Activated naive CD8-positive, alpha-beta T cell (primary cell): Measurements from ENCODE around the gene MPI.
"Not testable (repeated sequence)": the region's sequence is repeated elsewhere in the genome, so short reads cannot be mapped to it uniquely, and the experiment has no call there.

Experiments
- H3K27ac Mint-ChIP-seq: one replicate; pipeline ENCODE4 v1.8.0; 2021; ENCODE audit warnings: mixed read lengths
- H3K27me3 Mint-ChIP-seq: one replicate; pipeline ENCODE4 v1.8.0; 2021; ENCODE audit warnings: mixed read lengths
- H3K36me3 Mint-ChIP-seq: one replicate; pipeline ENCODE4 v1.8.0; 2021; ENCODE audit warnings: mixed read lengths
- H3K4me1 Mint-ChIP-seq: one replicate; pipeline ENCODE4 v1.8.0; 2021; ENCODE audit warnings: low read depth, mixed read lengths
- H3K4me3 Mint-ChIP-seq: one replicate; pipeline ENCODE4 v1.8.0; 2021; ENCODE audit warnings: mild to moderate bottlenecking, mixed read lengths
- H3K9me3 Mint-ChIP-seq: one replicate; pipeline ENCODE4 v1.8.0; 2021; ENCODE audit warnings: low read depth, mixed read lengths

The MPI gene

DNA sequence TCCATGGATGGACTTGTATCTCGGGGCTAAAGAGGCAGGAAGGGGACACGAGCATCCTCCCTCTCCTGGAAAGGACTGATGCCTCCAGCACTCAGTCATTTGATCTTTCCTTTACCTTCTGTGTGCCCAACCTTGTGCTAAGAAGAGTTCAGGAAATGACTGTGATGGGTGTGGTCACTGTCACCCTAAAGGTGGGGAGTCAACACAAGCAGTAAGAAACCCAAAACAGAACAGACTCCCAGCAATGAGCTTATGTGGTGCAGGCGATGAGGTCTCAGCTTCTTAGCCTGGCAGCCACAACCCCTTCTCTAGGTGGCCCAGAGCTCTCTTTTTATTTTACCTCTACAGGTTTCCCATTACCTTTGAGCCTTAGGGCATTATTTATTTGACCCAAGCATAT is 3.8 kb downstream of the MPI start:
- H3K27me3 Mint-ChIP-seq: no peaks in the 10 kb centered on the region
- peaks cover 5% of the 10 kb centered on the region for H3K36me3 Mint-ChIP-seq
- peak overlapping the region; percentile 67 for H3K4me3 Mint-ChIP-seq
- peaks cover 46% of the 10 kb centered on the region for H3K4me1 Mint-ChIP-seq
- H3K27ac Mint-ChIP-seq: peak overlapping the region; percentile 86
- no peaks in the 10 kb centered on the region for H3K9me3 Mint-ChIP-seq

DNA sequence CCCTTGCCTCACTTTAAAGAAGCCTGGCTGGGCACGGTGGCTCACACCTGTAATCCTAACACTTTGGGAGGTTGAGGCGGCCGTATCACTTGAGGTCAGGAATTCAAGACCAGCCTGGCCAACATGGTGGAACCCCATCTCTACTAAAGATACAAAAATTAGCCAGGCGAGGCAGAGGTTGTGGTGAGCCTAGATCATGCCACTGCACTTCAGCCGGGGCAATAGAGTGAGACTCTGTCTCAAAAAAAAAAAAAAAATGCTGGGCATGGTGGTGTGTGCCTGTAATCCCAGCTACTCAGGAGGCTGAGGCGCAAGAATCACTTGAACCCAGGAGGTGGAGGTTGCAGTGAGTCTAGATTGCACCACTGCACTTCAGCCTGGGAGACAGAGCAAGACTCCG is 4.5 kb downstream of the MPI start:
- not testable (repeated sequence) for H3K4me3 Mint-ChIP-seq, H3K27me3 Mint-ChIP-seq, H3K36me3 Mint-ChIP-seq, H3K9me3 Mint-ChIP-seq, H3K27ac Mint-ChIP-seq
- H3K4me1 Mint-ChIP-seq: peaks cover 39% of the 10 kb centered on the region

DNA sequence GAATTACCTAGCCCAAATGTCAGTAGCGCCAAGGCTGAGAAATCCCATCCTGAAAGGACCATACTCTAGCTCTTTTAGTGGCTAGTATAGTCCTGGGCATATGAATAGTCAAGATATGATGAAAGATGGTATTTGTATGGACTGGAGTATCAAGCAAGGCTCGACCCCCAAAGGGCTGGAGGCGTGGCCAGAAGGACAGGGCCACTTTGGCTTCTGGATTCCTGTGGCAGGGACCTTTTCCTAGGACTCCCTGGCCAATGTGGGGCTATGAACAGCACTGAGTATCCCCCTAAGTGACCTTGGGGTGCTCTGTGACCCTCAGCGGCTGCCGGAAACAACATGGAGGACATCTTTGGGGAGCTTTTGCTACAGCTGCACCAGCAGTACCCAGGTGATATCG is 6.0 kb downstream of the MPI start:
- no peaks in the 10 kb centered on the region for H3K9me3 Mint-ChIP-seq
- H3K27ac Mint-ChIP-seq: no peak overlapping the region
- H3K36me3 Mint-ChIP-seq: peaks cover 7% of the 10 kb centered on the region
- no peaks in the 10 kb centered on the region for H3K27me3 Mint-ChIP-seq
- peaks cover 30% of the 10 kb centered on the region for H3K4me1 Mint-ChIP-seq
- H3K4me3 Mint-ChIP-seq: no peak overlapping the region

DNA sequence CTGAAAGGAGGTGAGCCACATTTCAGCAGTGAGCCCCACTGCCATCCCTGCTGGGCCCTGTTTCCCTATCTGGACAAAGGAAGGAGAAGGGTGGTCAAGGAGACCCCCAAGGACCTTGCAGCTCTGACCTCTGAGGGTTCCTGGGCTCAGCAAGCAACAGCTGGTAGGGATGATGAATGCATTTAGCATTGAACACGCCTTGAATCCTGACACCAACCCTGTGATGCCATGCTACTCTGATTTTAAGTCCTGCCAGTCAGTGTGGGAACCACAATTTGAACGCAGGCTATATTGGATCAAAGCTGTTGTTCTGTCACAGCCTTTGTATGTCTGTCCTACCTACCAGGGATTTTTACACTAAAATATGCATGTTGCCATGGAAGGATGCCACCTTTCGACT is 6.5 kb downstream of the MPI start:
- no peaks in the 10 kb centered on the region for H3K27me3 Mint-ChIP-seq
- peaks cover 27% of the 10 kb centered on the region for H3K4me1 Mint-ChIP-seq
- H3K9me3 Mint-ChIP-seq: no peaks in the 10 kb centered on the region
- peaks cover 7% of the 10 kb centered on the region for H3K36me3 Mint-ChIP-seq
- H3K27ac Mint-ChIP-seq: no peak overlapping the region
- H3K4me3 Mint-ChIP-seq: no peak overlapping the region

DNA sequence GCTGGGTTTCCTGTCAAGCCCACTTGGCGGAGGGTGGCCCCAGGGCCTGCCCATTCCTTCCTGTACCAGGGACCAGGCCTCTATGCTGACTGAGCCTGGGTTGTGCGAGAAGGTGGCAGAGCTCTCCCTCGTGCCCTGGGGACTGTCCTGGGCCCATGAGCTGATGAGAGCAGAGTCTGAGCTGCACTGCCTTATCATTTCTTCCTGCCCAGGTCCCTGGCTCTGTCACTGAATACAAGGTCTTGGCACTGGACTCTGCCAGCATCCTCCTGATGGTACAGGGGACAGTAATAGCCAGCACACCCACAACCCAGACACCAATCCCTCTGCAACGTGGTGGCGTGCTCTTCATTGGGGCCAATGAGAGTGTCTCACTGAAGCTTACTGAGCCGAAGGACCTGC is 7.5 kb downstream of the MPI start:
- Mint-ChIP-seq H3K9me3 (no peaks in the 10 kb centered on the region), H3K4me3 (no peak overlapping the region), H3K27me3 (no peaks in the 10 kb centered on the region), H3K4me1 (peaks cover 30% of the 10 kb centered on the region), H3K27ac (no peak overlapping the region), H3K36me3 (peaks cover 7% of the 10 kb centered on the region)

DNA sequence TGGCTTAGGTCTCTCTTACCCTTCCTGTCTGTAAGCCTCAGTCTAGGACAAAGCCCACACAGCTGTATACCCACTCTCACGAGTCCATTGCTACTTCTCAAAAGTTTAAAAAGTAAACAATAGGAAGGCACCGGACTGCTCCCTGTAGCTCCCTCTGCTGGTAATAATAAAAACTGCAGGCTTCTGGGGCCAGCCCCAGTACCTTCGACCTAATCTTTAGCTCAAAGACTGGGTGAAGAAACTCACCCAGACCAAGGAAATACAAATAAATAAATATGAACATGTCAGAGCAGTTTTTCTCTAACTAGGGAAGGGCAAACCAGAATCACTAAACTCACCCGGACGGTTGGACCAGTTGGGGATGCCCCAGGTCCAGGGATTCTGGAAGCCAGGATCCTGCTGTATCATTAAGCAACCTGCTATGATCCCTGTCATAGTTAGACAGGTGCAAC is 11.8 kb downstream of the MPI start:
- no peaks in the 10 kb centered on the region for H3K27me3 Mint-ChIP-seq
- H3K27ac Mint-ChIP-seq: no peak overlapping the region
- no peaks in the 10 kb centered on the region for H3K9me3 Mint-ChIP-seq
- H3K36me3 Mint-ChIP-seq: peaks cover 3% of the 10 kb centered on the region
- no peak overlapping the region for H3K4me3 Mint-ChIP-seq
- H3K4me1 Mint-ChIP-seq: peaks cover 30% of the 10 kb centered on the region

DNA sequence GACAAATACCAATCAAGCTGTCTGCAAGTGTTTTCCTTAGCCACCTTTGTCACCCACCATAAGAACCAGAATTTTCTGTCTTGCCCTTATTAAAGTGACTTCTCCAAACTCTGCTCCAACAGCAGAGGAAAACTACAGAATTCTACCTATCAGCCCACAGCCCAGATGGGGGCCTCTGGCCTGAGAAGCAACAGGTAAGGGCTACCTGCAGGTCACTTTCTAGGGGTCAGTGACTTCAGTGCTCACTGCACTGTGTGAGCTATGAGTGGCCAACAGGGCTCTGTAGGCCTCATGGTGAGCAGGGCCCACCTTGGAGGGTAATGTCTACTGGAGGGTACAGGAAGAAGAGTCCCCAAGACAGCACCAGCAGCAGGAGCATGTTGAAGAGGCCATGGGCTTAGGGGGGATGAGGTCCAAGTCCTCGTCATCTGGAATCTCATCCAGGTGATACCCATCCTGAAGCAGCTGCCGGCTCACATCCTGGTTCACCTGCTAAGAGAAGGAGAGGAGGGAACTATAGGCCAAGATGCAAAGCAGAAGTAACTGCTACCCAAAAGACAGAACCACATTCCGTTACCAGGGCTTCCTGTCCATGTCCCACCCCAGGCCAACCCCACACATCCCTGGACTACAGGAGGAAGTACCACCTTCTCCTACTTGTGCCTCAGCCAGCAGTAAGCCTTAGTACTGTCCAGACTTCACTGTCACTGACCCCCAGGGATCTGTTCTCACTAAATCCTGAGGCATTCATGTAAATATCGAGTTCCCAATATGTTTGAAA is 12.6 kb downstream of the MPI start:
- H3K4me1 Mint-ChIP-seq: peaks cover 38% of the 10 kb centered on the region
- peaks cover 3% of the 10 kb centered on the region for H3K36me3 Mint-ChIP-seq

DNA sequence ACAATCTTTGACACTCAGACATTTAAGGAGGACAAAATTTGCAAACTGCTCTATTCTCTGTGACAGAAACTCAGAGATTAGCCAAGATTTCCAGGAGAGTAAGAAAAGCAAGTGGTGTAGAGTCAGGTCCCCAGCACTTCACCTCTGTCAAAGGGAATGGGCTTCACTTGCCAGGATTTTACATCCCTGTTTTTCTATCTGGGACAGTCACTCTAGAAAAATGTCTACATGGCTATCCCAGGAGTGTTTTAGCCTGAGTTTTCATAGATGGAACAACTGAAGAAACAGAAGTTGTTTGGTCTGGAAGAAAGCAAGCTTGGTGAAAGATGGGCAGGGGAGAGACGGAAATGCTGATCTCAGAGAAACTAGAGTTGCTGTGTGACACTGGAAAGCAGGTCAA is 13.8 kb downstream of the MPI start:
- Mint-ChIP-seq H3K4me1 (peaks cover 41% of the 10 kb centered on the region), H3K27me3 (no peaks in the 10 kb centered on the region), H3K36me3 (peaks cover 3% of the 10 kb centered on the region), H3K9me3 (no peaks in the 10 kb centered on the region), H3K27ac (no peak overlapping the region), H3K4me3 (peak overlapping the region; percentile 25)

More for the DNA sequence above, 12.6 kb downstream of the MPI start:
- H3K4me3 Mint-ChIP-seq: no peak overlapping the region
- no peaks in the 10 kb centered on the region for H3K9me3 Mint-ChIP-seq
- H3K27me3 Mint-ChIP-seq: no peaks in the 10 kb centered on the region
- H3K27ac Mint-ChIP-seq: no peak overlapping the region

DNA sequence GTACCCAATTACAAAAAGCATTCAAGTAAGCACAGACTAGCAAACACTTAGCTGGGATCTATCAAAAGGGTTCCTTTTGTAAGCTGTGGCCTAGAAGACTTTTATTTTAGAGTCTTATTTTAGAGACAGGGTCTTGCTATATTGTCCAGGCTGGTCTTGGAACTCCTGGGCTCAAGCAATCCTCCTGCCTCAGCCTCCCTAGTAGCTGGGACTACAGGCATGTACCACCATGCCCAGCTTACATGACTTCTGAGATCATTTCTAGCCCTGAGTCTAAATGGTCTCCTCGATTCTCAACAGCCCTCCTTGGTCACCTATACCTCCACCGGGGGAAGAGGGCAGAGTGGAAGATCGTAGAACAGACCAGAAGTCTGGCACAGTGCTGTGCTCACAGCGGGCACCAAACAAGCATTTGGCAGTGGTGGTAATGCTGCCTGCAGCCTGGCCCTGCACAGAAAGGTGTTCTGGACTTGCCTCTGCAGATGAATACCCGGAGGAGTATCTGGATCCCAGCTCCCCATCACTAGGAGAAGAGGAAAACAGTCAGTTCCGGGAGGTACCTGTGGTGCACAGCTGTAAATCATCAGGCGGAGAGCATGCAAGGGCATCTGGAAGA is 14.5 kb downstream of the MPI start:
- peak overlapping the region; percentile 95 for H3K4me3 Mint-ChIP-seq
- H3K27me3 Mint-ChIP-seq: no peaks in the 10 kb centered on the region
- peak overlapping the region; percentile 22 for H3K27ac Mint-ChIP-seq
- peaks cover 3% of the 10 kb centered on the region for H3K36me3 Mint-ChIP-seq
- no peaks in the 10 kb centered on the region for H3K9me3 Mint-ChIP-seq
- peaks cover 41% of the 10 kb centered on the region for H3K4me1 Mint-ChIP-seq

DNA sequence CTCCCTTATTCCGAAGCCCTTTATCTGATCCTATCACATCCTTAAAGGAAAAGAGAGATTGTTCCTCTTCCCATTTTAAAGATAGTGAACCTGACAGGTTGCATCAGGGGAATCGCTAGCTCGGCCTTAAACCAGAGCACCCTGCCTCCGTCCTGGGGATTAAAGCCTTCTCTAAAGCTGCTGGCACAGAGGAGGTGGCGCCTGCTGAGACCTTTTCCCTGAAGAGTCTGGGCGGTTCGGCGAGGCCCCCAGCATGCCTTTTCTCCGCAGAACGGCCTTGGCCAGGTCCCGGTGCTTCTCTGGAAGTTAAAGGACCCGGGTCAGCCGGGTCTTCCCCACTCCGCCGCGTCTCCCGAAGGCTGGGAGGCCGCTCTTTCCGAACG is 16.2 kb downstream of the MPI start:
- no peaks in the 10 kb centered on the region for H3K27me3 Mint-ChIP-seq
- no peaks in the 10 kb centered on the region for H3K9me3 Mint-ChIP-seq
- peaks cover 38% of the 10 kb centered on the region for H3K4me1 Mint-ChIP-seq
- H3K36me3 Mint-ChIP-seq: no peaks in the 10 kb centered on the region
- H3K27ac Mint-ChIP-seq: peak overlapping the region; percentile 62
- H3K4me3 Mint-ChIP-seq: peak overlapping the region; percentile 95

DNA sequence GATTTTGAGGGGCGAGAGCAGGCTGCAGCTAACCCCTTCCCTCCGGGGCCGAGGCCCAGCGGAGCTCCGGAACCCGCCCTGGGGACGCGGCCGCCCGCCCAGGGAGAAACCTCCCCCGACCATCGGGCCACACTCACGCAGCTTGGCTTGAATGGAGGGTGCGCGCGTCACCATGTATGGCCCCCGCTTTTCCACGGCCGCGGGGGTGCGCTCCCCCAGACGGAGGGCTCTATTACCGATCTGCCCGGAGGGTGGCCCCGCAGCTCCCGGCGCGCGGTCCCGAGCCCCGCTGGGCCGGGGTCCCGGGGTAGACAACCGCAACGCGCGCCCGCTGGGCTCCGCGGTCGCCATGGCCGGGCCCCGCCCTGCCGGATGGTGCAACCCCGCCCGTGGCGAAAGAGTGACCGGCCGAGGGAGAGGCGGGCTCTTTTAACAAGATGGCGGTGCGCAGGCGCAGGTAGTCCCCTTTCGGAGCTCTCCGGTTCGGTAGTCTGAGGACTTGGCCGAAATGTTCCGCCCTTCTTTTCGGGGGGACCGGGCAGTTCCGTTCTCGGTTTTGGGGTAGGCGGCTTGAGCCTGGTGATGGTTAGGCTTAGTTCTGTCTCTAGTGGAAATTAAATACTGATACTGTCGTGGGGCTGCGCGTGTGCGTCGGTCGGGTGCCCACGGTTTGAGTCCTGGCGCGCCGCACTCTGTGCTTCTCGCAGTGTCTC is 16.8 kb downstream of the MPI start, which contains the start of gene FAM219B:
Gene FAM219B (minus strand): TSS at position 402 of the 713 bp plus-strand sequence. CDS start 51 bp downstream, at position 351.
- peaks cover 37% of the 10 kb centered on the region for H3K4me1 Mint-ChIP-seq
- no peaks in the 10 kb centered on the region for H3K36me3 Mint-ChIP-seq

DNA sequence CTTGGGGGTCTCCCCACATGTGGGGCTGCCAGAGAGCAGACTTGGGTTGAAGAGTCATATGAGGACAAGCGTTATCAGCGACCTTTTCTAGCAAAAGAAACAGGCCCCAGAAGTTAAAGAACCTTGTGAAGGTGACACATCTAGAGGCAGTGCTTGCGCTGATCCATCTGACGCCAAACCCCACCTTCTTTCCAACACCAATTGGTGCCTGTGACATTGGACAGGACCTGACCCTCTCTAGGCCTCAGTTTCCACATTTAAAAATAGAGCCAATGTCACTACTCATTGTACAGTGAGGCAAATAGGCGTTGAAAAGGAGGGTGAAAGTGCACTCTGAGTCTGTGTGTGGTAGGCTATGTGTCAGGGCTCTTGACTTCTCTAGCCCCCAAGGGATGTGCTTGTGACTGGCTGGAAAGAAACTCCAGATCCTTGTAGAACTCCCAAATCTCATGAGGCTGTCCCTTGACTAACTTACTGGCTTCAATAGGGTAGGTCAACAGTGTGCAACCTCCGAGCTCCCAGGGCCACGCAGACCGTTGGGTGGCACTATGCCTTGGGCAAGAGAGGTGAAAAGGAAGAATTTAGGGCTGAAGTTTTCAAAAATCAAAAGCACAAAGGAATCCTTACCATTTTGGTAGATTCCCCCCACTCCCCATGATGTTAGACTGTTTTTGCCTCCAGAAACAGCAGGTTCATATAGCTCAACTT is 17.5 kb downstream of the MPI start:
- Mint-ChIP-seq H3K36me3 (no peaks in the 10 kb centered on the region), H3K27ac (peak overlapping the region; percentile 97), H3K27me3 (no peaks in the 10 kb centered on the region), H3K4me1 (peaks cover 31% of the 10 kb centered on the region), H3K4me3 (peak overlapping the region; percentile 95), H3K9me3 (no peaks in the 10 kb centered on the region)

More for the DNA sequence above, 16.8 kb downstream of the MPI start, which contains the start of gene FAM219B:
- H3K9me3 Mint-ChIP-seq: no peaks in the 10 kb centered on the region
- peak within 1 kb of the TSS; percentile 95 for H3K4me3 Mint-ChIP-seq
- H3K27me3 Mint-ChIP-seq: no peaks in the 10 kb centered on the region
- H3K27ac Mint-ChIP-seq: peak within 1 kb of the TSS; percentile 97

DNA sequence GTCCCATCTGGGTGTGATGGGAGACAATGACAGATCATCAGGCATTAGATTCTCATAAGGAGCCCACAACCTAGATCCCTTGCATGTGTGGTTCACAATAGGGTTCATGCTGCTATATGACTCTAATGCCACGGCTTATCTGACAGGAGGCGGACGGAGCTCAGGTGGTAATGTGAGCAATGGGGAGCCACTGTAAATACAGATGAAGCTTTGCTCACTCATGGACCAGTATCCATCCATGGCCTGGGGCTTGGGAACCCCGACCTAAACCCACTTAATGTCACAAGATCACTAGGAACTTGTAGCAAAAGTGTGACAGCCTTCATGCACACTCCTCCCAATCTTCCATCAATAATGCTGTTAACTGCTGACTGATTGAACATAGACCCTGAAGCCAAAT is 18.8 kb downstream of the MPI start:
- Mint-ChIP-seq H3K27ac (no peak overlapping the region), H3K27me3 (no peaks in the 10 kb centered on the region), H3K9me3 (no peaks in the 10 kb centered on the region), H3K4me3 (no peak overlapping the region), H3K36me3 (no peaks in the 10 kb centered on the region), H3K4me1 (peaks cover 31% of the 10 kb centered on the region)

DNA sequence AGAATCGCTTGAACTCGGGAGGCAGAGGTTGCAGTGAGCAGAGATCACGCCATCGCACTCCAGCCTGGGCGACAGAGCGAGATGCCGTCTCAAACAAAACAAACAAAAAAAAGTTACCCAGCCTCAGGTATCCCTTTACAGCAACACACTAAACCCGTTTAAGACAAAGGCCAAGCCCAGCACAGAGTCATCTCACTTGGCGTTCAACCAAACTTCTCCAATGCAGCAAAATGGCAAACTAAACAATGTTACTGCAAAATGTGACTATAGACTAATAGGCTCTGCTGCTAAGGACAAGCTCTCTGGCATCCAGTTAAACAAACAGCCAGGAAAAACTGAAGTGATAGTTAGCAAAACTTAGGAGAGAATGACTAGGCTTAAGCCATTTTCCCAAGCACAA is 23.2 kb downstream of the MPI start:
- no peaks in the 10 kb centered on the region for H3K4me1 Mint-ChIP-seq
- H3K36me3 Mint-ChIP-seq: no peaks in the 10 kb centered on the region
- no peak overlapping the region for H3K4me3 Mint-ChIP-seq
- H3K27me3 Mint-ChIP-seq: no peaks in the 10 kb centered on the region
- H3K9me3 Mint-ChIP-seq: no peaks in the 10 kb centered on the region
- H3K27ac Mint-ChIP-seq: no peak overlapping the region

DNA sequence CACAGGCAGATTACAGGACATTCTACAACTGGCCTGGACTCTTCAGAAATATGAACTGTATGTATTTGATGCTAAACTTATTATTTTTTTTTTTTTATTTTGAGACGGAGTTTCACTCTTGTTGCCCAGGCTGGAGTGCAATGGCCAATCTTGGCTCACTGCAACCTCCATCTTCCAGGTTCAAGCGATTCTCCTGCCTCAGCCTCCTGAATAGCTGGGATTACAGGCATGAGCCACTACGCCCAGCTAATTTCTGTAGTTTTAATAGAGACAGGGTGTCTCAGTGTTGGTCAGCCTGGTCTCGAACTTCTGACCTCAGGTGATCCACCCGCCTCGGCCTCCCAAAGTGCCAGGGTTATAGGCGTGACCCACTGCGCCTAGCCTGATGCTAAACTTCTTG is 24.0 kb downstream of the MPI start:
- not testable (repeated sequence) for H3K4me1 Mint-ChIP-seq, H3K4me3 Mint-ChIP-seq, H3K36me3 Mint-ChIP-seq, H3K9me3 Mint-ChIP-seq, H3K27me3 Mint-ChIP-seq, H3K27ac Mint-ChIP-seq
